Stimulated activated CD8-positive, alpha-beta memory T cell treated with anti-CD3 and anti-CD28 coated beads, Interleukin-15, amount 100 ng/mL, for 1 hour (primary cell): ENCODE results near the gene STYXL1.

Source experiments
- DNase-seq: peaks from one replicate; pipeline ENCODE4 v3.0.0-alpha.2; 2020; ENCODE audit warnings: low read depth

The STYXL1 gene

DNA sequence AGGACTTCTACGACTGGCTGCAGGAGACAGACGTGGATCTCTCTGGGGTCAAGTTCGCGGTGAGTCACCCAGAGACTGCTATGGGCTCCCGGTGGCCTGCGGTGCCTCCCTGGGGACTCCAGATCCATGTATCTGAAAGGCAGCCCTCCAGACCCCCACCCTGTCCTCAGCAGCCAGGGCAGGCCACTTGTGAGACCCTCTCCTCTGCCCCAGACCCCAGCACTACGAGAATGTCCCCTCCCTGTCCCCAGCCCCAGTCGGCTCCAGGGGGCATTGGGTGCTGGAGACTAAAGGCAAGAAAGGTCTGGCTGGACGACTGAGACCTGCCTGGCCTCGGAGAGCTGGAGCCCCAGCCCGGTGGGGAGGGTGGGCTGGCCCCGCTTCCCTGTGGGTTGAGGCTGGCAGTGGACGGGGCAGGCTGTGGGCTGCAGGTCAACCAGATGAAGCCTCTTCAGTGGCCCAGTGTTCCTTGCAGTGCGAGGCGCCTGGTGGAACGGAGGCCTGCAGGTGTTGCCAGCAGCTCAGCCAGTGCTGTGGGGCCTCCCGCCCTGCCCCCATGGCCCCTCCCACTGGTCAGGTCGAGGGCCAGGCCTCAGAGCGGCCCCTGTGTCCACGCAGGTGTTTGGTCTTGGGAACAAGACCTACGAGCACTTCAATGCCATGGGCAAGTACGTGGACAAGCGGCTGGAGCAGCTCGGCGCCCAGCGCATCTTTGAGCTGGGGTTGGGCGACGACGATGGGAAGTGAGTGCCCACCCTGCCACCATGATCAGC, 67.2 kb downstream of the STYXL1 start:
- no peak for DNase-seq

DNA sequence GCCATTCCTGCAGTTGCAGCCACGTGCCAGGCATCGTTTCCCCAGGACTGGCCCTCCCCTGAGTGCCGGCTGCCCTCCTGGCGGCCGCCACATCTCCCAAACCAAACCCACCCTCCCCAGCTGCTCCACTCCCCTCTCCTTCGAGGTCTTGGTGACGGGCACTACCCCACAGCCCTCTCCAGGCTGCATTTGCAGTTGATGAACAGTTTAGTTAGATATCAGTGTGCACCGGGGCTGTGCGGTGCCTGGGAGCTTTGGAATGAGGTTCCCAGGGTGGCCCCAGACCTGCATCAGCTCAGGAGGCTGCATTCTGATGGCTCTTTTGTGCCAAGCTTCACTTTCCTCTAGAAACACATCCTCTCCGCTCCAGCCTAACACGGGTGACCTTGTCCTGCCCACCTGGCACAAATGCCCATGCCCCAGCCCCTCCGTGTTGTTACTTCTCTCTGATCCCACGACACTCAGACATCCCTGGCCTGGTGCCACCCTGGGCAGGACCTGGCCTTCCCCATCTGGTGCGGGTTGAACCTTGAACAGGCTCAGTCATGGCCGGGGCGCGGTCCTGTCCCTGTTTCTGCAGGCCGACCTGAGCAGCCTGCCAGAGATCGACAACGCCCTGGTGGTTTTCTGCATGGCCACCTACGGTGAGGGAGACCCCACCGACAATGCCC, 67.9 kb downstream of the STYXL1 start:
- no peak for DNase-seq

DNA sequence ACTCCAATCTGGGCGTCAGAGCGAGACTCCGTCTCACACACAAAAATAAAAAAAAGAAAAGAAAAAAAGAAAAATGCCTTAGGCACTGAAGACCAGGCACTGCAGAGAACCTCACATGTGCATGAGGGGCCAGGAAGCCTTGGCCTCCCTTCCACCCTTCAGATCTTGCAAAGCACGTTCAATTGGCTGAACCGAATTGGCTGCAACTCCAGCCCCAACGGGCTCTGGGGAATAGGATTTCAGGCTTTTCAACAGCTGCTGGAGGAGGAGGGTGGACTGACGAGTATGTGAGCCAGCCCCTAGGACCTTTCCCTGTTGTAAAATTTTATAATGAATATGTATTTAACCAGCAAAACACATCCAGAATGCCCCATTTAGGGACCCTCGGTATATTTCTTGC, 70.1 kb downstream of the STYXL1 start:
- no peak for DNase-seq

DNA sequence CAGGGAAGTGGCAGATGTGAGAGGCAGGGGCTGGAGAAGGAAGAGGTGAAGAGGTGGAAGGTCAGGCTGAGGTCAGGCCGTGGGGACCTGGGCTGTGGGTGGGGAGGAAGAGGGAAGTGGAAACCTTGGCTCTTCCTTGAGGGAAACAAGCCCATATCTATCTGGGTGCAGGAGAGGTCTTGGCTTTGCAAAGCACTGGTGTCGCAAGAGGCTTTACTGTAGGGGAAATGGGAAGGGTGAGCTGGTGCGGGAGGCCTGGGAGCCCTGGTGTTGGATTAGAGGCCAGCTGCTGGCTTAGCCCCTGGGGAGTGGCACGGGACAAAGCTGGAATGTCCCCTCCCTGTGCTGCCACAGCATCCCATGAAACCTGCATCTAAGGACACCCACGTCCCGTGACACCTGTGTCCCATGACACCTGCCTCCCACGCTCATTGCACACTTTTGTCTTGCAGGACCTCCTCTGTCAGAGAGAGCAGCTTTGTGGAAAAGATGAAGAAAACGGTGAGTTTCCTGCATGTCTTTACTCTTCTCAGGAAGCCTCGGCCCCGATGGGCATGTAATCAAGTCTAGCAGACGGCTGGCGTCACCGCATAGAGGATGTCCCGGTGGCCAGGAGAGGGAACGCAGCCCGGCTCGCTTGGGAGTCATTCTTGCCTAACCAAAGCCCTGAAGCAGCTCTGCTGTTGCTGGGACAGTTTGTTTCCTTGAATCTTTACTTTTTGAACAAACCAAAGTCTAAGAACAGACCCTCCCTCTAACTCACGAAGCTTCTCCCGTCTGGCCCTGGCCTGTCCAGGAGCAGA, 75.6 kb downstream of the STYXL1 start:
- no peak for DNase-seq

DNA sequence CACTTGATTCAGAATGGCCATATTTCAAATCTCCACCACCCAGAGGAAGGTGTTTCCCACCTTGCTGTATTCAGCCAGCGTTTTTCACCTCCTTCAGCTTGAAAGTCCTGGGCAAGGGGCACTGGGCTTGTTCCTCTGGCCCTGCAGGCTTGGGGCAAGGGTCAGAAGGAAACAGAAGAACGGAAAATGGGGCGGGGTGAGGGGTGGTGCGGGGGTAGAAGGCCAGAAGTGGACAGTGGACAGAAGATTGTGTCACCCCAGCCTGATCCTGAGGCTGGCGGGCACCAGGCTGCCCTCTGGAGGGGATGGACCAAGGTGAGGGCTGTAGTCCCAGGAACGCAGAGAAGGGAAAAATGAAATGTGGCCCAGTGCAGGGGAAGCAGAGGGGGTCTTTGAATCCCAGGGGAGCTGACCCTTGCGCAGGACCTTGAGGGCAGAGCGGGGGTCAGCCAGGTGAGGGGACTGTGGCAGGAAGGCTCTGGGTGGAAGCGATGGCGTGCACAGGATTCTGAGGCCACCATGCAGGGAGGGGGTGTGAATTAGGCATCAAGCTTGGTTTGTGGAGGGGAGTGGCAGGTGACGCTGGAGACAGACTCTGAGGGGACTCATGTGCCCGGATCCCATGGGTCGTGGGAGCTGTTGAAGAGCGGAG, 76.4 kb downstream of the STYXL1 start:
- DNase-seq: no peak

DNA sequence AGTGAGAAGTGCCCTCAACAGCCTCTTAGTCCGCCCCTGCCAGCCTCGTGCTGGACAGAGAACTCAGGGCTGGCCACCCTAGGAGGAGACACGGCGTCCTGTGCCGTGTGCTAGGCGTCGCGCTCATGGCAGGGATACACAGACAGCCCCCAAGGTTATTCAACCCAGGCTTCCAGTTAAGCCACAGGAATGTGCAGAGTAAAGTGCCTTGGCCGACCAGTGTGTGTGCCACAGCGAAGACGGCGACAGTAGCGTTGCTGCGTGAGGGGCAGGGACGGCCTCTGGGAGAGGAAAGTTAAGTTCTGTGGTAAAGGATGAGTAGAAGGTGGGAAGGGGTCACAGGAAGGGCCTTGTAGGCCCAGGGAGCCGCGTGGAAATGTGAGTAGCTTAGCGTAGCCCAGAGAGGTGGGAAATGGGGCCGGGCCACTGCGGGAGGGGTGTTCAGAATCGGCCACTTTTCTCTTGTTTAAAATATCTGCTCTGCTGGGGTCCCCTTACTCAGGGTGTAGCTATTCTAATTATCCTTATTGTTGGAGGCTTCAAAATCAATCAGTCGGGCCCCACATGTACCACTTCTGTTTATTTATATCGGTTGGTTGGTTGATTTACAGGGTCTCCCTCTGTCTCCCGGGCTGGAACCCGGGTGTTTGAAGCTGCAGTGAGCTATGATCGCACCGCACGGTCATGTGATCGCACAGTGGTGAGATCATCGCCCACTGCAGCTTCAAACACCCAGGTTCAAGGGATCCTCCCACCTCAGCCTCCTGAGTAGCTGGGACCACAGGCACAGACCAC, 77.9 kb downstream of the STYXL1 start:
- no peak for DNase-seq

DNA sequence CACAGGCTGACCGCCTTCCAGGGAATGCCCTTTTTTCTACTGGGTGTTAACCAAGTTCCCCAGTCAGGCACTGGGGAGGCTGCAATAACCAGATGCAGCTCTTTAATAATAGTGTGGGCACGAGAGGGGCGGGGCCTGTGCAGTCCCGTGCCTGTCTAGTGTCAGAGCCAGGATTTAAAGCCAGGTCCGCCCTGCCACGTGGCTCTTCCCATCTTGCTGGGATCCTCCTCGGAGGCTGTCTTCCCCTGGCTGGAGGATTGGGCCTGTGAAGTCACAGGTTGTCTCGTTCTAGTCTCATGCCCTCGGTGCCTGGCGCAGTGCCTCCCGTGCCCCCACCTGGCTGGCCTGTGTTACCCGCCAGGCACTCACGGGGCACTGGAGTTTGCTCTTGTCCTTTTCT, 78.6 kb downstream of the STYXL1 start:
- DNase-seq: no peak

DNA sequence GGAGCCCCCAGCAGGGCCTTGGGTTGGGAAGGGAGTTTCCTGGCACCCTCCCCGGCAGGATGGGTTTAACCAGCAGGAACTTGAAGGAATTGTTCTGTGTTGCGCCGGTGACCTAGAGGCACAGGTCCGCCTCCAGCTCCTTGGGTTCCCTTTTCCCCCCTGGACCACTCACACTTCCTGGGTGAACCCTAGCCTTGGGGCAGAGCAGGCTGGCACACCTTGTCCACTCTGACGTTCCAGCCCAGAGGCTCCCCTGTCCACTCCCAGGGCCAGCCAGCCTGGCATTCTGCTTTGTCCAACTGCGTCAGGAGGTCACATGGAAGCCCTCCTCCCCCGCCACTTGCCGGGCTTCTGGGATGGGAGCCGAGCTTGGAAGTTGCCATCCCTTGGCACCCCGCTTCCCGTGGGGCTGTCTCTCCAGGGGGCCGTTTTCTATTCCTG, 79.2 kb downstream of the STYXL1 start:
- DNase-seq: no peak

DNA sequence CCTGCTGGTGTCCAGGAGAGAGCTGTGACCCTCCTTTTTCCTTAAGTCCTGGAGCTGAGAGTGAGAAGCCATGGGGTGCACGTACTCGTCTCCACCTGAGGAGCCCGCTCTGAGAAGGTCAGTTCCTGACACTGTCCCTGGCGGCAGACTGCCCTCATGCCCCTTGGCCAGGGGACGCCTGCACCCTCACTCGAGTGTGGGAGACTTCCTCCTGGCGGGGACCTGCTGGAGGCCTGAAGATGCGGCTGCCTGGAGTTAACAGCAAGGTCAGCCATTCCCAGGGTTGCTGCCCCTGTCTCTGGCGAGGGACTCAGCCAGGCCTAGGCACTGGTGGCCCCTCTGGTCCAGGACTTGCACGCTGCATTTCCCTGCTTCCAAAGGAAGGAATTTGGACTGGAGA, 79.8 kb downstream of the STYXL1 start:
- DNase-seq: no peak

DNA sequence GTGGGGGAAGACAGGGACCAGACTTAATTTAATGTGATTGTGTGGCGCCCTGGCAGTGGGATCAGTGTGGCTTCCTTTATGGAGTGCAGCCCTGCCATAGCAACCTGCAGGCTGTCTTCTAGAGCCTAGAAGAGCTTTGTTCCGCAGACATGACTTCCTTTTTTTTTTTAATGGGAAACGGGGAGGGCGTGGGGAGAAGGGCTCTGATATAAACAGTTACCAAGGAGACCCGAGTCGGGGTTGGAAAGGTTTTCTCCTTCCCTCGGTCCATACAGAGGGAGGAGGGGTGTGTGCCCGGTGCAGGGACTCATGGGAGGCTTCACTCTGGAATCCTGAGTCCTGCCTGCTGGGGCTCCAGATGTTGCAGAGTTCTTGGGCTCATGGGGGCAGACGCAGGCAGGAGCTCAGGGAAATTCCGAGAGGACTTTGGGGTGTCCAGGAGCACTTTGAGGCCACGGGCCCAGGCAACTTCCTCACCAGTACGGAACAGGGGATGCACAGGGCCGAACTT, 80.3 kb downstream of the STYXL1 start:
- DNase-seq: no peak

DNA sequence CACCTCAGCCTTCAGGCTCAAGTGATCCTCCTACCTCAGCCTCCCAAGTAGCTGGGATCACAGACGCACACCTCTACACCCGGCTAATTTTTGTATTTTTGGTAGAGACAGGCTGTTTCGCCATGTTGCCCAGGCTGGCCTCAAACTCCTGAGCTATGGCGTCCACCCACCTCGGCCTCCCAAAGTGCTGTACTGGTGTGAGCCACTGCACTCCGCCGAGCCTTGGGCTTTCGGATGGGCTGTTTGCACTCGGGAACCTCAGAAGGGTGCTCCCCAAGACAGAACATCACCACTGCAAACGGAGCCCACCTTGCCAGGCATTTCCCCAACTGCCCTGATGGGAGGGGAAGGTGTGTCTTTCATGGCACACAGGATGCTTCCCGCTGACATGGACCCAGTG, 80.7 kb downstream of the STYXL1 start:
- DNase-seq: no peak

DNA sequence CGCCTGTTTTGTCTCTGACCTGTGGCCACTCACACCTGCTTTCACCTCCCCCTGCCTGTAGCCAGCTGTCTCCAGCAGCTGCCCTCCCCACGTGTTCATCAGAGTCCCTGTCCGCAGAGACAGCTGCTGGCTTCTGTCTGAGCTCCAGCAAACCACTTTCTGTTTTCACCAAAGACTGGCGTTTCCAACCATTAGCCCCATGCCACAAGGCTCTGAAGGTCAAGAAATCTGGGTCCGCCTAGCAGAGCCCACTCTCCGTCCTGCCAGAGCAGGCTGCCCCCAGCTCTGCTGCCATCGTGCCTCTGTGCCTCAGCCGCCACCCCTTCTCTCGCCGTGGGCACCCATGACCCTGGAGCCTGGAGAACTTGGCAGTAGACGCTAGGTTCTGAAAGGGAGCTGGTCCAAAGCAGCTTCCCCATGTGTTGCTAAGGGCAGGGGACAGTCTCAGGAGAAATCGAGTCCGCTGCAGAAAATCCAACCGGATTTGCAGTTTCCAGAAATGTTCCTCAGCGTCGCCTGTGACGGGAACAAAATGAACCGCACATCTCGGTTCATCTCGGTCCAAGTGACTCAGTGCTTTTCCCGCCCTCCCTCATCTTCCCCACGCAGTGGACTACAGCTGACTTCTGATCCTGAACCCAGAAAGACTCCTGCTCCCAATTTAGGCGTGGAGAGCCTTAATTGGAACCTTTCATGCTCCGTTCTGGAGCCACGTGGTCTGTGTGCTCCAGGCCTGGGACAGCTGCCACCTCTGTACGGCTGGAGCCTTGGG, 81.4 kb downstream of the STYXL1 start:
- no peak for DNase-seq

DNA sequence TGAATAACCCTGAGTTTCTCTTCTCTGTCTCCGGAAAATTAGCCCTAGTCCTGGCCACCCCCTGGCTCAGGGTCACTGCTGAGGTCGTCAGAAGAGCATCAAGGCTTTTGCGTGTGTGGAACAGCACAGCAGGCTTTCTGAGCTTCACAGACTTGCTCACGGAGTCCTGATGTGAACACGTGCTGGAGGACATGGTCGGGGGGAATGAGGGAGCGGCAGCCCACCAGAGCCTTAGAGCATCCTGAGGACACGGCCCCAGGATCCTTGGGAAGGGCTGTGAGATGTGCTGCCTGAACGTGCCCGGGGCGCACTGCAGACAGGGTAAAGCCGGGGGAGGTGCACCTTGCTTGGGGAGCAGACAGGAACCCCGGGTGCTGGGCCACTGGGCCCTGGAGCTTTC, 82.2 kb downstream of the STYXL1 start:
- DNase-seq: no peak

DNA sequence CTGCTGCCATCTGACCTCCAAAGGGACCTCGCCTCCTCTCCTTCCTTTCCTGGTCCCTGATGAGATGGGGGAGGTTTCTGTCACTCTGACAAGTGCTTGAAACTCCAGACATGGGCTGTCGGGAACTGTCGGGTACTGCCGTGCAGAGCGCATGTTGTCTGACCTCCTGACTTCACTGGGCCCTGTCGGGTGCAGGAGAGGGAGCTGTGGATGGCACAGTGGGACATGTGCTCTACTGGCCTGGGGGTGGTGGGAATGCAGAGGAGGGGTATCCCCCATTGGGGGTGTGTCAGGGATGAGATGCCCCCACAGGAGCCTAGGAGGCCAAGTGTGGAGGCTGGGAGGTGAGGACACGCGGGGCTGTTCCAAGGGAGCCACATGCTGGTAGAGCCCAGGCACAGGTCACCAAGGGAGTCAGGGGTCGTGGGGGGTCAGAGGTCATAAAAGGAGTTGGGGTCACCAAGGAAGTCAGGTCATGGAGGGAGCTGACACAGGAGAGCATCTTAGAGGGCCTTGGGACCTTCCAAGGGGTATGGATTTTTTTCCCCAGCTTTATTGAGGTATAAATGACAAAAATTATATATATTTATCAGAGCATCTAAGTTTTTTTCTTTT, 84.3 kb downstream of the STYXL1 start:
- no peak for DNase-seq

DNA sequence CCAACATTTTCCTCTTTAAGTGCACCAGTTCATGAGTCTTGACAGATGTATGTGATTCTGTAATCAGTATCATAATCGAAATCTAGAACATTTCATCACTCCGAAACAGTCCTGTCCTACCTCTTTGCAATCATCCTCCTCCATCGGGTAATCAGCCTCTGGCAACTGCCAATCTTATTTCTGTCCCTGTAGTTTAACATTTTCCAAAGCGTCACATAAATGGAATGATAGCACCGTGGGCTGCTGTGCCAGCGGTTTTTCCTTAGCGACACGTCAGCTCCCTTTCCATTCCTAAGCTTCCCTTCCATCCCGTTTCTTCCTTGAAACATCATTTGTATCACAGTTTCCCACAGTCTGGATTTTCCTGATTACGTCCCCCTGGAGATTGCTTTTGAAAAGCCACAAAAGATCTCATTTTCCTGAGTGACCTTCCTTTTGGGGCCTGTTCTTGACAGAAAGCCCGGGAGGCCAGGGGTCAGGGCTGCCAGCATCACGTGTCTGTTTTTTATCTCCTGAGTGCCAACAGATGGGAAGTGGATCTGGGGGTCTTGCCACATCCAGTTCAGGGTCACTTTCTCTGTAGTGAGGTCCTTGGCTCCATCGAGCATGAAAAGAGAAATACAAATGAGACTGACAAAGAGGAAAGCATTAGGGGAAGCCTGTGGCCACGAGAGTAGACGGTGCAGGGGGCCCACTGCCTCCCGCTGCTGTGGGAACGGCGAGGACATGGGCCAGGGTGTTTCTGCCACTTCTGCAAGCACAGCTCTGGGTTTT, 85.0 kb downstream of the STYXL1 start:
- no peak for DNase-seq

DNA sequence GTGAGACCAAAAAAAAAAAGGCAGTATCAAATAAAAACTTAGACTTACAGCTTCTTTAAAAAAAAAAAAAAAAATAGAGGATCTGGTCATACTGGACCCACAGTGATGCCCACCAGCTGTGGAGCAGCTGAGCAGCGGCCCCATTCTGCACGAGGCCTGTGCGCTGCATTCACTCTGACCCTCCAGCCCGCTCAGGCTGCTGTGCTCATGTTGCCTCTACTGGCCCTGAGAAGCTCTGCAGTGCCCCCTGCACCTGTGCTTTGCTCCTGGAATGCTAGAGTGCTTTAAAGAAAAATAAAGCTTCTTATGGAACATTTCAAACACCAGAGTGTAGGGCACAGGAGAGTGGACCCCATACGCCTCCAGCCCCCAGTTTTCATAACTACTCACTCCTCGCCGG, 86.6 kb downstream of the STYXL1 start:
- no peak for DNase-seq

DNA sequence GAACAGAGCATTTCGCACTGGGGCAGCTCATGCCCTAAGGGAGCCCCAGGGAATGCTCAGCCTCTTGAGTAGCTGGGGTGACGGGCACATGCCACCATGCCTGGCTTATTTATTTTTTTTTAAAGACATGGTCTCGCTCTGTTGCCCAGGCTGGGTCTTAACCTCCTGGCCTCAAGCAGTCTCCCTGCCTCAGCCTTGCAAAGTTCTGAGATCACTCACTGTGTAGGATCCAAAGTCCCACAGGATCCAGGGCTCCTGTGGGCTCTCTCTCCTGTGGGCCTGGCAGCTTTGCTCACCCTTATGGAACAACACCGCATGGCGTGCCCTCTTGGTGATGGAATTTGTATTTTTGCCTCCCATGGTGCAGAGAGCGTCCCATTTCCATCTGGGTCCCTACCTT, 87.4 kb downstream of the STYXL1 start:
- no peak for DNase-seq

DNA sequence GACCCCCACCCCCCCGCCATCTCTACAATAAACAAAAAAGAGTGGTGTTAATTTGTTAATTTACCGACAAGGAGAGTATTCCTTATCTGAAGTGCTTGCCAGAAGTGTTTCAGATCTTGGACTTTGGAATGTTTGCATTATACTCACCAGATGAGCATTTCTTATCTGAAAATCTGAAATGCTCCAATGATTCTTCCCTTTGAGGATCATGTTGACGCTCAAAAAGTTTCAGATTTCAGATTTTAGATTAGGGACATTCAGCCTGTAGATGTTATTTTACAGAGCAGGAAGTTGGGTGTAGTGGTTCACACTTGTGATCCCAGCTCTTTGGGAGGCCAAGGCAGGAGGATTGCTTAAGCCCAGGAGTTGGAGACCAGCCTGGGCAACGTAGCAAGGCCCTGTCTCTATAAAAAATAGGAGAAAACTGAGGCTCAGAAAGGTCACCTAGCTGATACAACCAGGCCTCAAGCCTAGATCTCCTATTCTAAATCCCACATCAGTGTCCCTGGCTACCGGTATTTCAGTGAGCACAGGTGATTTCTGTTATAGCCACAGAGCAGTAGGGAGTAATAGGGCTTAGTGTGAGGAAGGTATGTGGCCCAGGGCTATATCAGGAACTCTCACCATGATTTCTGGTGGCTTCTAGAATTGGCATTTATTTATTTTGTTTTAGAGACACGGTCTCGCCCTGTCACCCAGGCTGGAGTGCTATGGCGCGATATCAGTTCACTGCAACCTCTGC, 88.8 kb downstream of the STYXL1 start:
- DNase-seq: no peak
